ENCODE results near the gene RANGAP1.

GRCh38 chr22:41234815-41235695 lies 50.9 kb downstream of the RANGAP1 start:
- TF ChIP-seq EP300 (IDR thresholded peaks at IDR 0.05) (no peak), POLR2A (IDR thresholded peaks at IDR 0.05) (no peak)
